ENCODE results near the gene CLCN1.

The CLCN1 gene

DNA sequence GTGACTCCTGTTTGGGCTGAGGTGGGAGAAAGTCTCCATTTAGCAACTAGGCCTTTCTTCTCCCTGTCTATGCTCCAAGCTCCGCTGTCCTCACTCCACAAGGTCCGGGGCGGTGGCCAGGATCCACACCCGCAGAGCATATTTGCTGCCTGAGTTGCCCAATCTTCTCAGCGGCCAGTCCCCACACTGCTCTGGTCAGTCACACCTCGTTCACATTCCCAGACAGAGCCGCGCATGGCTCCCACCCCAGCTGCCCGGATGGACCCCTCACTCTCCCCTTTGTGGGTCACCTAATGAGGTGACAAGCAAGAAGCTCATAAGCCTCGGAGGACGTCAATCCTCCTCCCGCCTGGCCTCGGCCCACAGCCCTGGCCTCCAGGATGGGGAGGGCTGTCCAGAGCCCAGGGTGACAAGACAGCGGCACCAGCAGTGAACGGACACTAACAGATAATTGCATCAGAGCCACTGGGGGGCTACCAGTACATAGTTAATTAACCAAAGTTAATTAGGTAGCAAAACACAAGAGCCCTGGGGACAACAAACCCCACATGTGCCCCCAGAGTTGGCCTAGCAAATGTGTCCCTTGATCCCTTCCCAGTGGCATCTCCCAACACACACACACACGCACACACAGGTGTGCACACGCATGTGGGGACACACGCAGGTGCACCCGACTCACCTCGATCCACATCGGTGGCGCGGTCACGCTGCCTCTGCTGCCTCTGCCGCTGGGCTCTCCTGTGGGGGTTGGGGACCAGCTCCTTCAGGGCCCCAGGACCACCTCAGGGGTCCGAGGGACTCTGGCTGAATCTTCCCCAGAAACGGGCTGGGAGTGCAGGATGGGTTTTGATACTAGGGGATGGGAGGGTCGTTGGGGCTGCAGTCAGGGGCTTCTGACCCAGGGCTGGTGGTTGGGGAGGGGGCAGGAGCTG is 81.0 kb downstream of the CLCN1 start:
- no peak for DNase-seq (ENCODE audit: low read depth in 2 of 2)

DNA sequence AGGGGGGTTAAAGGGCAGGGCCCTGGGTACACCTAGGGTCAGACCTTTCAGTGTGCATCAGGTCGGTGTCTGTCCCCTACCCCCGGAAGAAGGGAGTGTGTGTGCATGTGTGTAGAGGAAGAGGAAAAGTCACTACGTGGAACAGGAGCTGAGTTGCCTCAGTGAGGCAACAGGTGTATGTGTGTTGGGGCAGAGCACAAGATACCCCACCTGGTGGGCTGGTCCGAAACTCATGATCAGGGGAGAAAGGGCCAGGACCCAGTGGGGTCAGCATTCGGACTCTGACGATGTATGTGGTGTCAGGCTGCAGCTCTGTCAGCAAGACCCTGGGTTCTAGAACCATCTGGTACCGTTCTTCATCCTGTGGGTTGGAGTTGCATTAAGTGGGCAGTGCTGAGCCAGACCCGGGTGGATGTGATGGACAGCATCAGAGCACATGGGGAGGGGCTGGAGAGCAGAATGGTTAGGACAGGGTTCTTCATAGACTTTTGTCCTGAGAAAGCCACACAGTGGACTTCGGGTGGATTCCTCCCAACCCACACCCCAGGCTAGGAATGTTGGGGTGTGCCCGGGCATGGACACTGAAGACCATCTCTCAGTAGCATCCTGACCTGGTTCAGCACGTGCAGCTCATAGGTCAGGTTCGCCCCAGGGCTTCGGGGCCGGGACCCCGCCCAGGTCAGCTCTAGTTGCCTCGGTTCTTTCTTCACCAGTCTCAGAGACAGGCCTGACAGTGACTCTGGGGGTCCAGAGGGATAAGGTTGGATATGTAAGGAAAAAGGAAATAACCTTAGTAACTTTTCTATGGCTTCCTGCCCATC is 82.0 kb downstream of the CLCN1 start:
- DNase-seq (ENCODE audit: low read depth in 2 of 2), result no peak

DNA sequence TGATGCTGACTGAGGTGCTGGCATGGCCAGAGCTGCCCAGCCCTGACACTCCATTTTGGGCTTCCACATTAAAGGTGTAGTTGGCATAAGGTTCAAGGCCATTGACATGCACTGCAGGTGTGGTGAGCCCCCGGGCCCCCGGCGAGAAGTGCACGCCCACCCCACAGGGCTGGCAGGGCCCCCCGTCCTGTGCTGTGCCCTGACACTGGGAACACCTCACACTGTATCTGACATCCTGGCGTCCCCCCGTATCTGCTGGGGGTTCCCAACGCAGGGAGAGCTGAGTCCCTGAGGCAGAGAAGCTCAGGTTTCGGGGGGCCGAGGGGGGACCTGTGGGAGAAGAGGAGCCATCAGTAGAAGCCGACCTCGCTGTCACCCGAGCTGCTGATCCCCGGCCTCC is 82.7 kb downstream of the CLCN1 start:
- no peak for DNase-seq (ENCODE audit: low read depth in 2 of 2)

DNA sequence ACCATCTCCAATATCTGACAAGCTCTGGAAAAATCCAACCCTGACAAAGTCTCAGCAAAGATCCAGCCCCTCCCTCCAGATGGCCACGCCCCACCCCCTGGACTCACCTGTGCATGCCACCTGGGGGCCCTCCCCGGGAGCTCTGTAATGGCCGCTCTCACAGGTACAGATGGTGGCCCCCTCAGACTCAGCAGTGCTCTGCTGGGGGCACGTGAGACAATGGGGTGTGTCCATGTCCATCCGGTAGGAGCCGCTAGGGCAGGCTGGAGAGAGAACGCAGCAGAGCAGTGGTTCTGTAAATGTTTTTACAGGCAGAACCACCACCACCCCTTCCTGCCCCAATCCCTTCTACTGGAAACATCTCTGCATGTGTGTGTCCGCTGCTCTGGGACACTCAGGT is 83.2 kb downstream of the CLCN1 start:
- DNase-seq (ENCODE audit: low read depth in 2 of 2), result no peak

DNA sequence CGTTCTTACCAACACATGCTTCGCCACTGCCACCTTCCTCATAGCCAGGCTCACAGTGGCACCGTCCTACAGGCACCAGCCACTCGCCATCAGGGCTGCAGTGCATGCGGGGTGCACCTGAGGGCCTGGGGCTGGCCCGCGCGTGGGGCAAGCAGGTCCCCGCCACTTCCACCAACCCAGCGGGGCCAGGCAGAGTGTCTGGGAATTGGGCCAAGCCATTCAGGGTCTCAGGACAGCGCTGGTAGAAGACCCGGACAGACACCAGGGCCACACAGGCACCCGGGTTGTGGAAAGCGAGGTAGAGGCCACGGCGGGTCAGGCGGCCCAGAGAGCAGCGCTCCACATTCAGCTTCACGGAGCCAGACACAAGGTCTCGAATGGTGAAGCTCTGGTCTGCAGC is 83.7 kb downstream of the CLCN1 start:
- no peak for DNase-seq (ENCODE audit: low read depth in 2 of 2)

DNA sequence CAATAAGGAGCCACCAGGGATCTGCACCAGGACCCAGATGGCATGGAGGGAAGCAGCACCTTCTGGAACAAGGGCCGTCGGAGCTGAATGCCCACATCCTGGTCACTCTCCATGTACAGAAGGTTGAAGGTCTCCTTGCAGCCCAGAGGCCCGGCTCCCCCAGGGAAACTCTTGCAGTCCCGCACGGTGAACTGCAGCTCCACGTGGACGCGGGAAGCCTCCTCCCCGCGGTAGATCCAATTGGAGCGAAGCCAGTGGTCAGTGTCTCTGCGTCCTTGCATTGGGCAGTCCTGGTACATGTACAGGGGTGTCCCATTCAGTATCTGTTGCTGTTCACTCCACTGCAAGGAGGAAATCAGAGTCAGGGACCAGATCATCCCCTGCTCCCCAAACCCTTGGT is 85.4 kb downstream of the CLCN1 start:
- no peak for DNase-seq (ENCODE audit: low read depth in 2 of 2)
